ENCODE data around the gene P4HA3.
A peak's percentile ranks its signal among the peaks of the same experiment; 100 is the strongest.

Gene P4HA3

DNA sequence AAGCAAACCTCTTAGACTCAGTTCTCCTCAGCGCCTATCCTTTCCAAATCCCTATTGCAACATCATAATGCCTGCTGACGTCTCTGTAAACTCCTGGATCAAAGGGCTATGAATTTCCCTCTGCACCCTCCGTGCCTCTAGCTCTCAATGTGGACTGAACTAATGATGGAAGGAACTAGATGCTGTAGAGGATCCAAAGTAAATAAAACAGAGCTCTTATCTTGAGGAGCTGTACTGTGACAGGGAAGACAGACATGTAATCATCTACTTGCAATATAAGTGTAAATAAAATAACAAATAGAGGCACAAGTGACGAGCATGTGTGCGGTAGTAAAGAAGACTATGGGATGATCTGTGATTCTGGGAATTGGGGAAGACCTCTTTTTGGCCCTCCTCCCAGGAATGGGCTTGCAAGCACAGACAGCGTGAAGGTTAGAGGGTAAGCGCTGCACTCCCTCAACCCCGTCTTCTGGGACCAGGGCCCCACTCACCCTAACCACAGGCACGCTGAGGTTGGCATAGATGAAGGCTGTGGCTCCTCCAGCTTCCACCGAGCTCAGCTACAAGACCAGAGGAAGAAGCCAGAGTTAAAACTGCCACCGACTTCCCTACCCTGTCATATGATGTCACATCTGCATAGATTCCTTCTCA is 42.2 kb downstream of the P4HA3 start:
- TF ChIP-seq, protein P1, sequence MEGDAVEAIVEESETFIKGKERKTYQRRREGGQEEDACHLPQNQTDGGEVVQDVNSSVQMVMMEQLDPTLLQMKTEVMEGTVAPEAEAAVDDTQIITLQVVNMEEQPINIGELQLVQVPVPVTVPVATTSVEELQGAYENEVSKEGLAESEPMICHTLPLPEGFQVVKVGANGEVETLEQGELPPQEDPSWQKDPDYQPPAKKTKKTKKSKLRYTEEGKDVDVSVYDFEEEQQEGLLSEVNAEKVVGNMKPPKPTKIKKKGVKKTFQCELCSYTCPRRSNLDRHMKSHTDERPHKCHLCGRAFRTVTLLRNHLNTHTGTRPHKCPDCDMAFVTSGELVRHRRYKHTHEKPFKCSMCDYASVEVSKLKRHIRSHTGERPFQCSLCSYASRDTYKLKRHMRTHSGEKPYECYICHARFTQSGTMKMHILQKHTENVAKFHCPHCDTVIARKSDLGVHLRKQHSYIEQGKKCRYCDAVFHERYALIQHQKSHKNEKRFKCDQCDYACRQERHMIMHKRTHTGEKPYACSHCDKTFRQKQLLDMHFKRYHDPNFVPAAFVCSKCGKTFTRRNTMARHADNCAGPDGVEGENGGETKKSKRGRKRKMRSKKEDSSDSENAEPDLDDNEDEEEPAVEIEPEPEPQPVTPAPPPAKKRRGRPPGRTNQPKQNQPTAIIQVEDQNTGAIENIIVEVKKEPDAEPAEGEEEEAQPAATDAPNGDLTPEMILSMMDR (IDR thresholded peaks at IDR 0.05; ENCODE audit: unreplicated experiment in 3 of 3): no peak
- H3K27ac Mint-ChIP-seq: no peak overlapping the region
- peaks cover 11% of the 10 kb centered on the region for H3K27me3 Mint-ChIP-seq (ENCODE audit: low read depth)
- H3K36me3 Mint-ChIP-seq (ENCODE audit: low read depth): no peaks in the 10 kb centered on the region
- H3K4me3 Mint-ChIP-seq: no peak overlapping the region
- H3K9me3 Mint-ChIP-seq: no peaks in the 10 kb centered on the region
- H3K4me1 Mint-ChIP-seq: peaks cover 5% of the 10 kb centered on the region

DNA sequence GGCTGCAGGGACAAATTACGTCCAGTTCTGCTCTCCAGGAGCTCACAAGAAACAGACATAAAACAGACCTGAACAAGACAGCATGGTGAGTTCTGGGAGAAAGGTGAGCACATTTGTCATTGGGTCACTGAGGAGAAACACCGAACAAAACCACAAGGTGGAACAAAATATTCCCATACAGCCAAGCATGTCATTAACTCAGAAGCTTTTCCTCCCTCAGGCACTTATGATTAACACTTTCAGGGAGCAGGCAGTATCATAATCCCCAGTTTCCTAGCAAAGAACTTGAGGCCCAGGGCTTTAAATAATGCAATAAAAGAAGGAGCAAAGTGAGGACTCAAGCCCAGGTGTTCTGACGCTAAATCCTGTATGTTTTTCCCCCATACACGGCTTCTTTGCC is 43.0 kb downstream of the P4HA3 start:
- Mint-ChIP-seq H3K9me3 (no peaks in the 10 kb centered on the region), H3K4me1 (peaks cover 5% of the 10 kb centered on the region), H3K4me3 (no peak overlapping the region), H3K27me3 (ENCODE audit: low read depth) (peaks cover 11% of the 10 kb centered on the region), H3K36me3 (ENCODE audit: low read depth) (no peaks in the 10 kb centered on the region), H3K27ac (peak overlapping the region in 1 of 3 experiments; percentile 39)
- TF ChIP-seq, protein P1 (IDR thresholded peaks at IDR 0.05; ENCODE audit: unreplicated experiment in 3 of 3): no peak

DNA sequence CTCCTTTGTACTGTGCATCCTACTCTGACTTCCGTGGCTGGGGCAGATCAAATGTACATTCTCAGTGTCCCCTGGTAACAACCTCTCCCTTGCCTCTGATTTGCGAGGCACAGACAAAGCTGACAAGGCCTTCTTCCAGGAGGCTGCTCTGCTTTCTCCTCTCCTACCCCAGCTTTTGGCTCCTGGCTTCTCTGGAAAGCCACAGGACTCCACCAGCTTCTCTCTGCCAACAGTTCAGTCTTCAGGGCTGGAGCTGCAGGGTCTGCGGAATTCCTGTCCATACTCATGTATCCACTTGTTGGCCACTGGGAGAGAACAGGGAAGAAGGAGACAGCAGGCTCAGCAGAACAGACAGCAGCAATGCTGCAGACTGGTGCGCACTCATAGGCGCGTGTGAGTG is 44.4 kb downstream of the P4HA3 start:
- H3K27me3 Mint-ChIP-seq (ENCODE audit: low read depth): peaks cover 7% of the 10 kb centered on the region
- no peaks in the 10 kb centered on the region for H3K9me3 Mint-ChIP-seq
- peaks cover 5% of the 10 kb centered on the region for H3K4me1 Mint-ChIP-seq
- TF ChIP-seq, protein P1 (IDR thresholded peaks at IDR 0.05; ENCODE audit: unreplicated experiment in 3 of 3): no peak
- H3K36me3 Mint-ChIP-seq (ENCODE audit: low read depth): no peaks in the 10 kb centered on the region
- no peak overlapping the region for H3K4me3 Mint-ChIP-seq
- H3K27ac Mint-ChIP-seq: no peak overlapping the region

DNA sequence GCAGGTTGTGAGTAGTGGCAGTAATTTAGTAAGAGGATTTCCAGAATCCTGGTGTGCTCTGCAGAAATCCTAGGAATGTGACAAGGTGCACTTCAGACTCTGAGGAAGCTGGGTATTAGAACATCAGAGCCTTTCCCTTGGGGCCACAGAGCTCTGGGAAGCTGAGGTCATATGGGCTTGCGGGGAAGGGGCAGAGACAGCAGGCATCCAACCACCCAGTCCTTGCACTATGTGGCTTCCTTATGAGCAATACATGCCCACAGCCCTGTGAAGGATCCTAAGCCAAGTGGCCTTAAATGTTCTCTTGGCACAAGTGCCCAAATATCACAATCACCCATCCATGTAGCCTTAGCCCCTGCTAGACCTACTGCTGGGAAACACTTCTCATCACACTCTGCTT is 46.2 kb downstream of the P4HA3 start:
- Mint-ChIP-seq H3K27me3 (ENCODE audit: low read depth) (peaks cover 9% of the 10 kb centered on the region), H3K36me3 (ENCODE audit: low read depth) (no peaks in the 10 kb centered on the region), H3K4me1 (peaks cover 5% of the 10 kb centered on the region), H3K4me3 (no peak overlapping the region), H3K27ac (no peak overlapping the region), H3K9me3 (no peaks in the 10 kb centered on the region)
- TF ChIP-seq, protein P1 (IDR thresholded peaks at IDR 0.05; ENCODE audit: unreplicated experiment in 3 of 3): no peak

DNA sequence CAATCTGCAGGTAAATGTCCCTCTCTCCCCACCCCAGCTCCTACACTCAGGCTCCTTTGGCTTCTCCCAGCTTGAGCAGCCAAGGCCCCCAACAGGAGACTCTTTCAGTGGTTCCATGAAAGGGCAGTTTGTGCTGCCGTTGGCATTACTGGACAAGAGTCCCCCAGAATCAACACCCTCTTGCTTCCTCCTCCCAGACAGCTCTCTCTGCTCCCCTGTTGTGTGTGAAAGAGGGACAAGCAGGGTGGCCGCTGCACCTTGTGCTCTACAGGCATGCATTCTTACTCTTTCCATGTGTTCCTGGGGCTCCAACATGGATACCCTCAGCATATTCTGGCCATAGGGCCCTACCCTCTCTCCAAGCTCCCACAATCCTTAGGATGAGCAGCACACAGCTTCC is 48.7 kb downstream of the P4HA3 start:
- TF ChIP-seq, protein P1 (IDR thresholded peaks at IDR 0.05; ENCODE audit: unreplicated experiment in 3 of 3): no peak
- H3K9me3 Mint-ChIP-seq: no peaks in the 10 kb centered on the region
- peaks cover 15% of the 10 kb centered on the region for H3K27me3 Mint-ChIP-seq (ENCODE audit: low read depth)
- no peaks in the 10 kb centered on the region for H3K36me3 Mint-ChIP-seq (ENCODE audit: low read depth)
- H3K27ac Mint-ChIP-seq: no peak overlapping the region
- H3K4me3 Mint-ChIP-seq: no peak overlapping the region
- H3K4me1 Mint-ChIP-seq: peaks cover 6% of the 10 kb centered on the region

DNA sequence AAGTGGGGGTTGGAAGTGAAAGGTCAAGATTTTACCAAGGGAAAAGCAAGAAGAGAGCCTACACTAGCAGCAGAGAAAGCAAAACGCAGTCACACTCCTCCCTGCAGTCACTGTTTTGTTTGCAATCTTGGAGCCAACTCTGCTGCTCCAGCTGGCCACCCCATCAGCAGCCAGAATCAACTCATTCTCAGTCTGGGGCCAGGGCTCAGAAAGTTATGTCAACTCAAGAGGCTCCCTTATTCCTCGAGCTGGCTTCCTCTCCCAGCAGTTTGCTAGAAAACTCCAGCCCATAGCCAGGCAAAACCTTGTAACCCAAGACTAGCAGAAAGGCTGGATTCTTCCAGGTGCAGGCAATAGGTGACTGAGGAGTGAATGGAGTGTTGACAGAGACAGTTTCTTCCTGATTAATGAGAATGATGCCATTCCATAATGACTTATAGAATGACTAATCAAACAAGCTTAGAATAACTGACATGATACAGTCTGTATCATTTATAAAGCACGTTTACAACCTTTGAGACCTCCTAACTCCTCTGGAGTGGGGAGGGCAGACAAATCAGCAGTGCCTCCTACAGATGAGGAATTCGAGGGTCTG is 53.4 kb downstream of the P4HA3 start:
- TF ChIP-seq, protein P1 (IDR thresholded peaks at IDR 0.05; ENCODE audit: unreplicated experiment in 3 of 3): no peak
- peak overlapping the region; percentile 38 to 60 (median 50) for H3K27ac Mint-ChIP-seq
- peaks cover 22% of the 10 kb centered on the region for H3K27me3 Mint-ChIP-seq (ENCODE audit: low read depth)

More for the DNA sequence above, 53.4 kb downstream of the P4HA3 start:
- peaks cover 18% of the 10 kb centered on the region for H3K36me3 Mint-ChIP-seq (ENCODE audit: low read depth)
- H3K9me3 Mint-ChIP-seq: no peaks in the 10 kb centered on the region
- peaks cover 12% of the 10 kb centered on the region for H3K4me1 Mint-ChIP-seq
- no peak overlapping the region for H3K4me3 Mint-ChIP-seq
